Suprapubic skin (tissue), 4 donors: ENCODE measurements around the gene PRRX1. TPM values are rescaled to one million over a fixed set of nuclear protein-coding genes. Genes with fewer than 3 reads are reported as not detected.

Source experiments
- DNase-seq, 2 donors: peaks; one replicate each; pipeline ENCODE4 v3.0.0-alpha.2; 2019; ENCODE audit warnings: low spot score in 2 of 2
- H3K27ac ChIP-seq: fragments of 200-600 bp; sonication (generic); one replicate; pipeline ENCODE4 v1.5.1; 2019
- H3K27me3 ChIP-seq: fragments of 200-600 bp; sonication (generic); one replicate; pipeline ENCODE4 v1.5.1; 2019
- H3K36me3 ChIP-seq: fragments of 200-600 bp; sonication (generic); one replicate; pipeline ENCODE4 v1.5.1; 2019
- H3K4me1 ChIP-seq: fragments of 200-600 bp; sonication (generic); one replicate; pipeline ENCODE4 v1.5.1; 2019
- H3K4me3 ChIP-seq: fragments of 200-600 bp; sonication (generic); one replicate; pipeline ENCODE4 v1.5.1; 2019; ENCODE audit warnings: mild to moderate bottlenecking
- H3K9me3 ChIP-seq: fragments of 200-600 bp; sonication (generic); one replicate; pipeline ENCODE4 v1.5.1; 2019
- EP300 ChIP-seq: sonication (generic); formaldehyde crosslinking; IDR thresholded peaks from one replicate; pipeline ENCODE4 v1.6.1; 2017; ENCODE audit warnings: antibody characterized with exemption
- POLR2A ChIP-seq, 2 donors: fragments of 450-650 bp; IDR thresholded peaks; one replicate each; pipeline ENCODE4 v1.6.1; 2017; ENCODE audit warnings: antibody characterized with exemption in 2 of 2, mild to moderate bottlenecking in 2 of 2, moderate library complexity in 2 of 2
- POLR2AphosphoS5 ChIP-seq, 3 donors: sonication (generic); formaldehyde crosslinking; IDR thresholded peaks; one replicate each; pipeline ENCODE4 v1.6.1; 2017; ENCODE audit warnings: antibody characterized with exemption in 3 of 3
- WGBS: methylation state at CpG from one replicate; pipeline ENCODE4 v1.1.5; 2018; 5-methylcytosine and 5-hydroxymethylcytosine counted together
- total RNA-seq, 4 donors: library from RNA; depleted of rRNA; stranded (reverse); fragments of >200 nt; gene quantifications; one replicate each; pipeline ENCODE4 v1.1.0, GENCODE V29; 2016
- TF ChIP-seq, protein P1 (sequence below), 2 donors: fragments of 200-600 bp in 1 of 2; fragments of 450-650 bp in 1 of 2; sonication (generic) in 1 of 2; IDR thresholded peaks; one replicate each; pipeline ENCODE4 v1.5.1; 2016 to 2019; ENCODE audit warnings: antibody characterized with exemption in 2 of 2, mild to moderate bottlenecking in 1 of 2, moderate library complexity in 1 of 2

Gene PRRX1
- total RNA-seq, 4 donors from 2014 or later, result 14.7 to 32.5 (median 23.5) TPM

DNA sequence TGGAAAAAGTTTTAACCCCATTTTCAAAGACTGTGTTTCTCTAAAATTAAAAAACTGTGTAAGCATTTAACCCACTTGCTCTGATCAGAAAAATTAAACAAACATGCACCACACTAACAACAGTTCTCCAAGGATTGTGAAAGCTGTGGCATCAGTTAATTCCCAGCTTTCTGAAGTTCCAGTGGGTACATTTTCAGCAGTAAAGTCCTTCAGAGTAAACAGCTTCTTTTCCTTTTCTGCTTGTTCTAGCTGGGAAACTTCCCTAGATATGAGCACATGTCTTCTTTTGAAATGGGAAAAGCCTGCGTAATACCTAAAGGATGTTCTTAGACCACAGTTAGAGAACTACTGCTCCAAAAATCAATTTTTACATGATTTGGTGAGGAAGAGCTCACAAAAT is 11.1 kb downstream of the PRRX1 start:
- 92% methylated on average over 1 of the region's 1 CpG for WGBS

DNA sequence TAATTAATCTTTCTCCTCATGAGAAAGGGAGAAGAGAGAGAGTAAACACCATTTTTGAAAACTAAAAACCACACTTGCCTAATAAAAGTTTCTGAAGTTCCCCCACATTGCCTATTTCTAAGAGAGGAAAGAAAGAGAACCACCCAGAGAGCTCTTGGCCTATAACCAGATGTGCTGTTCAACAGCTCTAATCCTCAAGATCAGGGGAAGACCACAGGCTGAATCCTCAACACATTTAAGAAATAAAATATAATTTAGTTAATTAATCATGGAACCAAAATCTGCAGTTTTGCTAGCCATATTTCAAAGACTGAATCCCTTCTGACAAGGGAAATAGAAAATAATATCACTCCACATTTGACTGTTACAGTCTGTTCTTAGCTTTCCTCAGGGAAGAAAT is 11.9 kb downstream of the PRRX1 start:
- no peaks in the 10 kb centered on the region for H3K9me3 ChIP-seq
- no peak for DNase-seq
- TF ChIP-seq, protein P1, sequence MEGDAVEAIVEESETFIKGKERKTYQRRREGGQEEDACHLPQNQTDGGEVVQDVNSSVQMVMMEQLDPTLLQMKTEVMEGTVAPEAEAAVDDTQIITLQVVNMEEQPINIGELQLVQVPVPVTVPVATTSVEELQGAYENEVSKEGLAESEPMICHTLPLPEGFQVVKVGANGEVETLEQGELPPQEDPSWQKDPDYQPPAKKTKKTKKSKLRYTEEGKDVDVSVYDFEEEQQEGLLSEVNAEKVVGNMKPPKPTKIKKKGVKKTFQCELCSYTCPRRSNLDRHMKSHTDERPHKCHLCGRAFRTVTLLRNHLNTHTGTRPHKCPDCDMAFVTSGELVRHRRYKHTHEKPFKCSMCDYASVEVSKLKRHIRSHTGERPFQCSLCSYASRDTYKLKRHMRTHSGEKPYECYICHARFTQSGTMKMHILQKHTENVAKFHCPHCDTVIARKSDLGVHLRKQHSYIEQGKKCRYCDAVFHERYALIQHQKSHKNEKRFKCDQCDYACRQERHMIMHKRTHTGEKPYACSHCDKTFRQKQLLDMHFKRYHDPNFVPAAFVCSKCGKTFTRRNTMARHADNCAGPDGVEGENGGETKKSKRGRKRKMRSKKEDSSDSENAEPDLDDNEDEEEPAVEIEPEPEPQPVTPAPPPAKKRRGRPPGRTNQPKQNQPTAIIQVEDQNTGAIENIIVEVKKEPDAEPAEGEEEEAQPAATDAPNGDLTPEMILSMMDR (IDR thresholded peaks at IDR 0.05), result no peak
- TF ChIP-seq POLR2AphosphoS5 (IDR thresholded peaks at IDR 0.05) (no peak), POLR2A (IDR thresholded peaks at IDR 0.05) (no peak), EP300 (no peak)
- no peaks in the 10 kb centered on the region for H3K36me3 ChIP-seq
- peaks cover 23% of the 10 kb centered on the region for H3K4me1 ChIP-seq
- no peaks in the 10 kb centered on the region for H3K27me3 ChIP-seq
- no peak overlapping the region for H3K4me3 ChIP-seq
- H3K27ac ChIP-seq, result peak overlapping the region; percentile 51

More for the DNA sequence above, 11.1 kb downstream of the PRRX1 start:
- peaks cover 4% of the 10 kb centered on the region for H3K27me3 ChIP-seq
- no peak overlapping the region for H3K4me3 ChIP-seq
- peaks cover 23% of the 10 kb centered on the region for H3K4me1 ChIP-seq
- H3K27ac ChIP-seq, result peak overlapping the region; percentile 51
- H3K9me3 ChIP-seq, result no peaks in the 10 kb centered on the region
- no peak for DNase-seq
- no peaks in the 10 kb centered on the region for H3K36me3 ChIP-seq
- TF ChIP-seq, protein P1 (IDR thresholded peaks at IDR 0.05), result no peak
- TF ChIP-seq POLR2AphosphoS5 (IDR thresholded peaks at IDR 0.05) (no peak), EP300 (no peak), POLR2A (IDR thresholded peaks at IDR 0.05) (no peak)

DNA sequence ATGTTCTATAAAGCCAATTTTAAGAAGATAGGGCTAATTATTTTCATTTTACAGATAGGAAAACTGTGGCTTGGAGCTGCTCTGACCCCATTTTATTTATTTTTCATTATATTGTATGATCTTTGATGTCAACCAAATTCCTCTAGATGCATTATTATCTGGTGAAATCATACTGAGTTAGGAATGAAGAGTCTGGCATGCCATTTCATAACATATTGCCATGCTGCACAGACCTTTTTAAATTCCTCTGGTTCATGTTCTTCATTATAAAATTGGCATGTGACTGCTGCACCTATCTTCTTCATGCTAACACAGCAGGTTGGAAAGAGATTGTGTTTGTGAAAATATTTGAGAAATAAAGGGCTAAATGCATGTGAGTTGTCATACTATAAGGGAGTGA is 12.7 kb downstream of the PRRX1 start:
- no peaks in the 10 kb centered on the region for H3K27me3 ChIP-seq
- no peak for DNase-seq
- H3K27ac ChIP-seq, result peak overlapping the region; percentile 34
- peaks cover 23% of the 10 kb centered on the region for H3K4me1 ChIP-seq
- H3K36me3 ChIP-seq, result no peaks in the 10 kb centered on the region
- no peak overlapping the region for H3K4me3 ChIP-seq
- TF ChIP-seq EP300 (no peak), POLR2A (IDR thresholded peaks at IDR 0.05) (no peak), POLR2AphosphoS5 (IDR thresholded peaks at IDR 0.05) (no peak)
- TF ChIP-seq, protein P1 (IDR thresholded peaks at IDR 0.05), result no peak
- H3K9me3 ChIP-seq, result no peaks in the 10 kb centered on the region

DNA sequence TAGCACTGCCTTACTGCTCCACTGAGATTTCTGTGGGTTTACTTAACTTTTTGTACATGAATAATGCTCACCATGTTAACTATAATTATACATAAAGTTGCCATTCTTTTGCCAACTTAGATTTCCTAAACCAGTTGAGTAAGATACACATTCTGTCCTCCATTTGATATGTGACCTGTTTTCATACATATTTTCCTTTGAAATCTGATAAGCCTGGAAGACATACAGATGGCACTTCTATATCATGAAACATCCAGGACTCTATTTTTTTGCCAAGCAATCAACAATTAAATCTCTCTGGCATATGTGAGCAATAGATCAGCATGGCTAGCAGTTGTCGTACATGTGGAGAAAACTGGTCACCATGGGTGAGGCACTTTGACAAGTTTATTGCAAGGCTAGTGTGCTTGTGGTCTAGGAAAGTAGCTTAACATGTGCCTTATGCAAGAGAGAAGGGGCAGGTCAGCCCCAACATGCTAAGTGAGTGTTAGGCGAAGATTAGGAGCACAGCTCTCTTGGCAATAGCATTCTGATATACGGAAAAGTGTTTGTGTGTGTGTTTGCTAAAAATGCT is 14.2 kb downstream of the PRRX1 start:
- peak overlapping the region; percentile 34 for H3K27ac ChIP-seq
- DNase-seq, result no peak
- TF ChIP-seq POLR2AphosphoS5 (IDR thresholded peaks at IDR 0.05), result peak in 2 of 3 donors; percentile 8 to 52
- TF ChIP-seq POLR2A (IDR thresholded peaks at IDR 0.05), result no peak
- TF ChIP-seq EP300, result no peak
- TF ChIP-seq, protein P1 (IDR thresholded peaks at IDR 0.05), result no peak
- H3K9me3 ChIP-seq, result no peaks in the 10 kb centered on the region
- no peaks in the 10 kb centered on the region for H3K27me3 ChIP-seq
- 39% methylated on average over 3 of the region's 3 CpGs for WGBS
- H3K4me1 ChIP-seq, result peaks cover 24% of the 10 kb centered on the region
- no peak overlapping the region for H3K4me3 ChIP-seq
- H3K36me3 ChIP-seq, result no peaks in the 10 kb centered on the region

DNA sequence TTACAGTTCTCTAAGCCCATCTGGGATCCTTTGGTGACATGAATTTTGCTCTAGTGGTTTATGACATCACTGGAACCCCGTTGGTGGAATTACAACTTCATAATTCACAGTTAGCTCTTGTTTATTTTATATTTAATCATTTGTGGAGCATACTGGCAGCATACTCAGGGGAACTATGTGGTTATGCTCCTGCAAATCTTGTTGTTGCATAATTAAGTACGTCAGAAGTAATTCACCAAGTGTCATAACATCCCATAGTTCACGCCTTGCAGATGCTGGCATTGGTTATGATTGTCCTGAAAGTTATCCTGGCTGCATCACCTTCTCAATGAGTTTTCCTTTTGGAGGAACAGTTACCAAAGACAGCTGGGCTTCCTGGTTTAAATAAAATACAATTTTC is 16.5 kb downstream of the PRRX1 start:
- no peak overlapping the region for H3K4me3 ChIP-seq
- no peak for TF ChIP-seq EP300
- TF ChIP-seq POLR2A (IDR thresholded peaks at IDR 0.05), result no peak
- TF ChIP-seq, protein P1 (IDR thresholded peaks at IDR 0.05), result no peak
- no peak for TF ChIP-seq POLR2AphosphoS5 (IDR thresholded peaks at IDR 0.05)
- H3K27me3 ChIP-seq, result no peaks in the 10 kb centered on the region
- peak overlapping the region; percentile 46 for H3K27ac ChIP-seq
- no peaks in the 10 kb centered on the region for H3K9me3 ChIP-seq
- no peak for DNase-seq
- H3K4me1 ChIP-seq, result peaks cover 21% of the 10 kb centered on the region
- no peaks in the 10 kb centered on the region for H3K36me3 ChIP-seq
- WGBS, result 41% methylated on average over 3 of the region's 3 CpGs
